OCI-LY7 (cell line): ENCODE measurements around the gene MRRF. TPM values are rescaled to one million over a fixed set of nuclear protein-coding genes. Genes with fewer than 3 reads are reported as not detected.

Source experiments
- BruUV-seq: library from RNA; stranded (reverse); fragments of 400-500 nt; replicated peaks from 2 replicates; lab custom pipeline; 2021; lab: Mats Ljungman, UMichigan
- CTCF ChIA-PET: fragments of 300-600 bp; sonication (Branson Sonifier 250); formaldehyde crosslinking; loops from one replicate; lab custom pipeline; 2022; ENCODE audit warnings: antibody characterized with exemption; ENCODE audit not compliant: unreplicated experiment; lab: Charles Lee
- POLR2A ChIA-PET: fragments of 300-600 bp; sonication (Branson Sonifier 250); formaldehyde crosslinking; loops from one replicate; lab custom pipeline; 2022; ENCODE audit warnings: antibody characterized with exemption; lab: Charles Lee
- DNase-seq: peaks from one replicate; pipeline ENCODE4 v3.0.0-alpha.2; 2015; ENCODE audit warnings: low spot score
- H2AFZ ChIP-seq: fragments of 200-600 bp; sonication (generic), shearing (Covaris generic); 2 replicates; pipeline ENCODE4 v1.6.1; 2014; ENCODE audit warnings: mild to moderate bottlenecking, antibody characterized with exemption, low read length, moderate library complexity
- H3K27ac ChIP-seq: fragments of 200-600 bp; sonication (generic); 2 replicates; pipeline ENCODE4 v1.5.1; 2014; ENCODE audit warnings: mixed run types, low read depth, mild to moderate bottlenecking, moderate library complexity, low read length, inconsistent platforms; ENCODE audit not compliant: poor library complexity, severe bottlenecking
- H3K36me3 ChIP-seq: fragments of 200-600 bp; sonication (generic); 2 replicates; pipeline ENCODE4 v1.6.1; 2014; ENCODE audit warnings: mild to moderate bottlenecking, antibody characterized with exemption, low read length, moderate library complexity, mixed read lengths; ENCODE audit not compliant: insufficient read depth
- H3K4me1 ChIP-seq: fragments of 200-600 bp; sonication (generic); 2 replicates; pipeline ENCODE4 v1.5.1; 2014; ENCODE audit warnings: mild to moderate bottlenecking, low read length; ENCODE audit not compliant: insufficient read depth, poor library complexity, severe bottlenecking
- H3K4me2 ChIP-seq: fragments of 200-600 bp; sonication (generic); 2 replicates; pipeline ENCODE4 v1.6.1; 2014; ENCODE audit warnings: mild to moderate bottlenecking, low read length
- H3K4me3 ChIP-seq: fragments of 200-600 bp; sonication (generic); 2 replicates; pipeline ENCODE4 v1.5.1; 2014; ENCODE audit warnings: mild to moderate bottlenecking, low read depth, low read length; ENCODE audit not compliant: poor library complexity, severe bottlenecking
- H3K79me2 ChIP-seq: fragments of 200-600 bp; sonication (generic); 2 replicates; pipeline ENCODE4 v1.6.1; 2016; ENCODE audit warnings: low read depth, mild to moderate bottlenecking, low read length, moderate library complexity, mixed read lengths; ENCODE audit not compliant: insufficient read depth
- H3K9me2 ChIP-seq: fragments of 200-600 bp; sonication (generic); 2 replicates; pipeline ENCODE4 v1.6.1; 2016; ENCODE audit warnings: mild to moderate bottlenecking, low read length, mixed read lengths; ENCODE audit not compliant: insufficient read depth
- H3K9me3 ChIP-seq: fragments of 200-600 bp; sonication (generic); 2 replicates; pipeline ENCODE4 v1.6.1; 2014; ENCODE audit warnings: mild to moderate bottlenecking, mixed run types, low read length, mixed read lengths
- H4K20me1 ChIP-seq: fragments of 200-600 bp; sonication (generic); 2 replicates; pipeline ENCODE4 v1.6.1; 2014; ENCODE audit warnings: mild to moderate bottlenecking, antibody characterized with exemption, low read length, moderate library complexity, mixed read lengths; ENCODE audit not compliant: insufficient read depth
- CTCF ChIP-seq: fragments of 200-600 bp; sonication (generic); conservative IDR thresholded peaks from 2 replicates; pipeline ENCODE4 v1.5.1; 2014; ENCODE audit warnings: mild to moderate bottlenecking, antibody characterized with exemption, low read length, moderate library complexity, mixed read lengths
- EZH2phosphoT487 ChIP-seq: fragments of 200-600 bp; sonication (generic); IDR thresholded peaks from 2 replicates; pipeline ENCODE4 v1.6.1; 2018; ENCODE audit warnings: low read depth, borderline replicate concordance, mild to moderate bottlenecking, mixed run types, antibody characterized with exemption, low read length, moderate library complexity, mixed read lengths
- intact Hi-C: fragments of 100-400 bp; cut with micrococcal nuclease; formaldehyde crosslinking; loops from one replicate; pipeline ENCODE4 v1.10.0; 2022; ENCODE audit not compliant: unreplicated experiment
- total RNA-seq, 2 experiments: library from RNA; depleted of rRNA in 1 of 2; stranded (reverse); fragments of >200 nt in 1 of 2; shearing (Covaris generic) in 1 of 2; gene quantifications; 2 replicates each; pipeline ENCODE4 v1.2.3, GENCODE V29; 2014 to 2022

The MRRF gene
- total RNA-seq, 2 experiments from 2014 or later: 46.1 to 53.2 TPM

DNA sequence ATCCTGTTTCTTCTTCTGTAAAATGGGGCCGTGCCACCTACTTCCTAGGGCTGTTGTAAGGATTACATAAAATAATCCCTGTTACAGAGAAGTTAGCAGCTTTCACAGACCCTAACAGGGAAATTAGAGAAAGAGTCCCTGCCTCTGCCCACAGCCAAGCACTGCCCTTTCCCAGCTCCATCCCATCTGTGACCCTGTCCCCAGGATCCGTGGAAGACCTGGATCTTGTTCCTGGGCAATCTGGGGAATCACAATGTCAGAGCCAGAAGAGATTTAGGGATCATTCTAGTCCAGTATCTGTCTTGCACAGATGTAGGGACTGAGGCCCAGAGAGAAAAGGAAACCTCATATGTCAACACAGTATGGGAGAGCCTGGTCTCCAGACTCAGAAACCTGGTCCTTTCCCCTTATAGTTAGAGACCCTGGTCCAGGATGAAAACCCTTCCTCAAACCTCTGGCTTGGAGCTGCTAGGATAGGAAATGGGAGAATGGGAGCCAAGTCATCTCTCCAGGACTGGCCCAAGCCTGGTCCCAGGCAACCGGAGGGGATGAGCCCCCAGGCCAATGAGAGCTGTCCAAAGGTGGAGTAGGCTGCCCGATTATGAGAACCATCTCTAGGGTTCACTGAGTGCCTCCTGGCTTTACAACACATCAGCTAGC is 48.4 kb upstream of the MRRF start:
- H2AFZ ChIP-seq: no peak overlapping the region
- no TSS peak for BruUV-seq
- CTCF ChIA-PET: interaction anchor here (1.0 kb wide), 1 partner anchor 15 kb away, joined by 3 read pairs; no protein-coding TSS in a partner anchor
- no peak for TF ChIP-seq CTCF
- no peak for DNase-seq
- H3K4me2 ChIP-seq: no peak overlapping the region
- intact Hi-C loops: no loop called here
- H3K27ac ChIP-seq: no peak overlapping the region
- H3K36me3 ChIP-seq: no peaks in the 10 kb centered on the region
- no peaks in the 10 kb centered on the region for H3K9me2 ChIP-seq
- POLR2A ChIA-PET: interaction anchor here (0.5 to 0.6 kb wide), 4 partner anchors 14 to 71 kb away, joined by 3 to 5 read pairs (median 4); no protein-coding TSS in a partner anchor
- H3K4me3 ChIP-seq: no peak overlapping the region
- peaks cover 4% of the 10 kb centered on the region for H3K4me1 ChIP-seq
- no peaks in the 10 kb centered on the region for H3K79me2 ChIP-seq
- H3K9me3 ChIP-seq: no peaks in the 10 kb centered on the region
- H4K20me1 ChIP-seq: no peaks in the 10 kb centered on the region

DNA sequence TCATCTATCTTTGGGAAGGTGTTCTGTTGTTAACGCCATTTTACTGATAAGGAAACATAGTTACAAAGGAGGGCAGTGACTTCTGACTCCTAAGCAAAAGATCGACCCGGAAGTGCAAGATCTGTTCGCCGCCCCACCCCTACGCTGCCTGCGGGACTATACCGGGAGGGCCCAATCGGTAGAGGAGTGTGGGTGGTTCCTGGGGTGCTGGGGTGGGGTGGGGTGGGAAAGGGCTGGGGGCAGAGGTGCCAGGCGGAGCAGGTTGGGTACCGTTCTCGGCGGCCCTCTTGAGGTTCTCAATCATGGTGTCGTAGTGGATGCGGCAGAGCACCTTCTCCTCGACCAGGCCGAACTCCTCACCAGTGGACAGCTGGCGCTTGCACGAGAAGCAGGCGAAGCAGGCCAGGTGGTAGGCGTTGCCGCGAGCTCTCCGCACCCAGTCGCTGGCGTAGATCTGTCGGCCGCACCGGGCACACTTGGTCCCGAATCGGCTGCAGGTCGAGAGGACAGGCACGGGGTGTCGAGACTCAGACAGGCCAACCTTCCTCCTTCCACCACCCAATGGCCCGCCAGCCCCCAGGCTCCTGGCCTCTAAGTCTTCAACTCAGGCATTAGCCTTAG is 47.8 kb upstream of the MRRF start:
- BruUV-seq: no TSS peak
- DNase-seq: no peak
- Histone ChIP-seq H3K4me1 (peaks cover 4% of the 10 kb centered on the region), H3K4me3 (no peak overlapping the region), H2AFZ (no peak overlapping the region), H3K9me2 (no peaks in the 10 kb centered on the region), H3K4me2 (no peak overlapping the region), H3K36me3 (no peaks in the 10 kb centered on the region), H3K9me3 (no peaks in the 10 kb centered on the region), H3K79me2 (no peaks in the 10 kb centered on the region), H4K20me1 (no peaks in the 10 kb centered on the region), H3K27ac (no peak overlapping the region)
- POLR2A ChIA-PET: no interaction called here
- CTCF ChIA-PET: no interaction called here
- TF ChIP-seq EZH2phosphoT487 (no peak), CTCF (no peak)
- intact Hi-C loops: no loop called here

DNA sequence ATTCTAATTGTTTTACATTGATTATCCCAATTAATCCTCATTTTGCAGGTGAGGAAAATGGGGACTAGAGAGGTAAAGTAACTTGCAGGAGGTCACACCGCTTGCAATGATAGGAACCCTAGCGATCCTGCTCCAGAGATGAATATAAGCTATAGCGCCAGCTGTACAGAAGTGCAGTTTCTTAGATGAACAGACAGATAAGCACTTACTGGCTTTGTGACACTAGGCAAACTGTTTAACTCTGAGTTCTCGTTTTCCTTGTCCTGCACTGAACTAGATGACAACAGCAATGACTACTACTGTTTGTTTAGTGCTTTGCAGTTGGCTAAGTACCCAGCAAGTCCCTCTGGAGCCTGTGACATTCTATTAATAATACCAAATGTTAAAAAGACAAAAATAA is 47.0 kb upstream of the MRRF start:
- POLR2A ChIA-PET: interaction anchor here (0.7 kb wide), 1 partner anchor 18 kb away, joined by 3 read pairs; no protein-coding TSS in a partner anchor
- peaks cover 4% of the 10 kb centered on the region for H3K4me1 ChIP-seq
- CTCF ChIA-PET: no interaction called here
- H3K79me2 ChIP-seq: no peaks in the 10 kb centered on the region
- no peak overlapping the region for H2AFZ ChIP-seq
- H3K36me3 ChIP-seq: no peaks in the 10 kb centered on the region
- H3K4me2 ChIP-seq: no peak overlapping the region
- TF ChIP-seq EZH2phosphoT487 (no peak), CTCF (no peak)
- DNase-seq: no peak
- no peak overlapping the region for H3K27ac ChIP-seq
- H3K9me3 ChIP-seq: no peaks in the 10 kb centered on the region
- no peaks in the 10 kb centered on the region for H4K20me1 ChIP-seq
- H3K9me2 ChIP-seq: no peaks in the 10 kb centered on the region
- no peak overlapping the region for H3K4me3 ChIP-seq
- no TSS peak for BruUV-seq
- intact Hi-C loops: no loop called here
